ENCODE measurements around the gene LSM3. TPM values are rescaled to one million over a fixed set of nuclear protein-coding genes. Genes with fewer than 3 reads are reported as not detected.

Gene LSM3
- total RNA-seq, 2 experiments from 2014 or later: 12.4 to 21.9 TPM

DNA sequence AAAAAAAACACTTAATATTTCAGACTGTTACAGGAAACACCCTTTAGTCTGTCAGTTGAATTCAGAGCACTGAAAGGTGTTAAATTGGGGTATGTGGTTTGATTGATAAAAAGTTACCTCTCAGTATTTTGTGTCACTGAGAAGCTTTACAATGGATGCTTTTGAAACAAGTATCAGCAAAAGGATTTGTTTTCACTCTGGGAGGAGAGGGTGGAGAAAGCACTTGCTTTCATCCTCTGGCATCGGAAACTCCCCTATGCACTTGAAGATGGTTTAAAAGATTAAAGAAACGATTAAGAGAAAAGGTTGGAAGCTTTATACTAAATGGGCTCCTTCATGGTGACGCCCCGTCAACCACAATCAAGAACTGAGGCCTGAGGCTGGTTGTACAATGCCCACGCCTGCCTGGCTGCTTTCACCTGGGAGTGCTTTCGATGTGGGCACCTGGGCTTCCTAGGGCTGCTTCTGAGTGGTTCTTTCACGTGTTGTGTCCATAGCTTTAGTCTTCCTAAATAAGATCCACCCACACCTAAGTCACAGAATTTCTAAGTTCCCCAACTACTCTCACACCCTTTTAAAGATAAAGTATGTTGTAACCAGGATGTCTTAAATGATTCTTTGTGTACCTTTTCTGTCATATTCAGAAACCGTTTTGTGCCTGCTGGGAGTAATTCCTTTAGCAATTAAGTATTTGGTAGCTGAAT is 35.9 kb upstream of the LSM3 start:
- DNase-seq (ENCODE audit: low spot score): no peak
- TF ChIP-seq, protein P1, sequence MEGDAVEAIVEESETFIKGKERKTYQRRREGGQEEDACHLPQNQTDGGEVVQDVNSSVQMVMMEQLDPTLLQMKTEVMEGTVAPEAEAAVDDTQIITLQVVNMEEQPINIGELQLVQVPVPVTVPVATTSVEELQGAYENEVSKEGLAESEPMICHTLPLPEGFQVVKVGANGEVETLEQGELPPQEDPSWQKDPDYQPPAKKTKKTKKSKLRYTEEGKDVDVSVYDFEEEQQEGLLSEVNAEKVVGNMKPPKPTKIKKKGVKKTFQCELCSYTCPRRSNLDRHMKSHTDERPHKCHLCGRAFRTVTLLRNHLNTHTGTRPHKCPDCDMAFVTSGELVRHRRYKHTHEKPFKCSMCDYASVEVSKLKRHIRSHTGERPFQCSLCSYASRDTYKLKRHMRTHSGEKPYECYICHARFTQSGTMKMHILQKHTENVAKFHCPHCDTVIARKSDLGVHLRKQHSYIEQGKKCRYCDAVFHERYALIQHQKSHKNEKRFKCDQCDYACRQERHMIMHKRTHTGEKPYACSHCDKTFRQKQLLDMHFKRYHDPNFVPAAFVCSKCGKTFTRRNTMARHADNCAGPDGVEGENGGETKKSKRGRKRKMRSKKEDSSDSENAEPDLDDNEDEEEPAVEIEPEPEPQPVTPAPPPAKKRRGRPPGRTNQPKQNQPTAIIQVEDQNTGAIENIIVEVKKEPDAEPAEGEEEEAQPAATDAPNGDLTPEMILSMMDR (conservative IDR thresholded peaks at IDR 0.05; ENCODE audit: low read length): no peak
- TF ChIP-seq EZH2phosphoT487 (IDR thresholded peaks at IDR 0.05; ENCODE audit: borderline replicate concordance, low read depth, low read length): no peak
- POLR2A ChIA-PET: interaction anchor here (1.1 to 1.8 kb wide), 2 partner anchors 18 to 28 kb away, joined by 3 to 5 read pairs; partner anchors contain the start of genes CHCHD4 and TMEM43
- no peak overlapping the region for H3K4me3 ChIP-seq (ENCODE audit: low read depth, low read length, poor library complexity, severe bottlenecking)
- no peaks in the 10 kb centered on the region for H3K4me1 ChIP-seq (ENCODE audit: insufficient read depth, low read length, poor library complexity, severe bottlenecking)
- H2AFZ ChIP-seq (ENCODE audit: low read length): no peak overlapping the region
- no peak overlapping the region for H3K4me2 ChIP-seq (ENCODE audit: low read length)
- H3K79me2 ChIP-seq (ENCODE audit: insufficient read depth, low read depth, low read length): no peaks in the 10 kb centered on the region
- BruUV-seq (replicated peaks): TSS peak; percentile 81
- H4K20me1 ChIP-seq (ENCODE audit: insufficient read depth, low read length): 0 out of 2 replicates have a peak, but pooled peaks cover 3% of the 10 kb centered on the region
- no peaks in the 10 kb centered on the region for H3K9me2 ChIP-seq (ENCODE audit: insufficient read depth, low read length)
- H3K27ac ChIP-seq (ENCODE audit: low read depth, low read length, poor library complexity, severe bottlenecking): no peak overlapping the region
- intact Hi-C loops (cut with micrococcal nuclease; ENCODE audit: unreplicated experiment): no loop called here
- CTCF ChIA-PET (ENCODE audit: unreplicated experiment): no interaction called here
- peaks cover 33% of the 10 kb centered on the region for H3K36me3 ChIP-seq (ENCODE audit: insufficient read depth, low read length)
- H3K9me3 ChIP-seq (ENCODE audit: low read length): no peaks in the 10 kb centered on the region

DNA sequence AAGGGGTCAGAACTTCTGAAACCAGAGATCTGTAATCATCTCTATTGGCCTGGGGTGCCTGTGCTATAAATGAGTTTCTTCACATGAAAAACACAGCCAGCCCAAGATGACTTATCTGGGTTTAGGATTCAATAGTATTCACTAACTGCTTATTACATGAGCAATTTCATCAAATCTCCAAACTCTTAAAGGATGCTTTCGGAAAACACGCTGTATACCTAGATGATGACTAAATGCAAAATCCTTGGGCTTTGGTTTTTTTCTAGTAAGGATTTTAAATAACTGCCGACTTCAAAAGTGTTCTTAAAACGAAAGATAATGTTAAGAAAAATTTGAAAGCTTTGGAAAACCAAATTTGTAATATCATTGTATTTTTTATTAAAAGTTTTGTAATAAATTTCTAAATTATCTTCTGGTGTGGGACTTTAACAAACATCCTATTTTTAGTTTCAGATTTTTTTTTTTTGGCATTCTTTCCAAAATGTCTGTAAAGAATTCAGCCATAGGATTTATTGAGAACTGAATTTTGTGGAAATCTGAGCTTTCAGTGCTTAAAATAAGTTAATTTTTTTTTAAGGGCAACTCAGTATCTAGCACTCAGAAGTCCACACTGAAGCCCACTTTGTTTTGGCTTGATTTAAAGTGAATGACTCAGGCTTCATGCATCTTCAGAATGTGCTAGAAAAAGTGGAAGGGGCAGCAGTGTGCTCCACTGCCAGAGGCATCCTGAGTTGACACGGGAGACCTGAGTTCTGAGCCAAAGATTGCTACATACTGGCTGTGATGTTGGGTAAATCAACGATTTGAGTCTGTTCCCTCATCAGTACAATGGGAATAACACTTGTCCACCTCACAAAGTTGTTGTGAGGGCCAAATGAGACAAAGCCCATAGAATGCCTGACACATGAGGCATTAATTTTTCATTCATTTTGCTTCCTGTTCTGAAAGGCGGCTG is 35.1 kb upstream of the LSM3 start:
- H4K20me1 ChIP-seq (ENCODE audit: insufficient read depth, low read length): 0 out of 2 replicates have a peak, but pooled peaks cover 3% of the 10 kb centered on the region
- intact Hi-C loops (cut with micrococcal nuclease; ENCODE audit: unreplicated experiment): no loop called here
- ChIA-PET POLR2A (interaction anchor here (1.1 to 1.8 kb wide), 2 partner anchors 19 to 27 kb away, joined by 3 to 5 read pairs; partner anchors contain the start of genes CHCHD4 and TMEM43), CTCF (ENCODE audit: unreplicated experiment) (no interaction called here)
- no peaks in the 10 kb centered on the region for H3K9me2 ChIP-seq (ENCODE audit: insufficient read depth, low read length)
- H3K79me2 ChIP-seq (ENCODE audit: insufficient read depth, low read depth, low read length): no peaks in the 10 kb centered on the region
- H3K4me3 ChIP-seq (ENCODE audit: low read depth, low read length, poor library complexity, severe bottlenecking): no peak overlapping the region
- no peaks in the 10 kb centered on the region for H3K4me1 ChIP-seq (ENCODE audit: insufficient read depth, low read length, poor library complexity, severe bottlenecking)
- no TSS peak for BruUV-seq (replicated peaks)
- H3K36me3 ChIP-seq (ENCODE audit: insufficient read depth, low read length): peaks cover 33% of the 10 kb centered on the region
- DNase-seq (ENCODE audit: low spot score): no peak
- no peak overlapping the region for H2AFZ ChIP-seq (ENCODE audit: low read length)
- TF ChIP-seq, protein P1 (conservative IDR thresholded peaks at IDR 0.05; ENCODE audit: low read length): no peak
- no peak for TF ChIP-seq EZH2phosphoT487 (IDR thresholded peaks at IDR 0.05; ENCODE audit: borderline replicate concordance, low read depth, low read length)
- no peaks in the 10 kb centered on the region for H3K9me3 ChIP-seq (ENCODE audit: low read length)
- no peak overlapping the region for H3K4me2 ChIP-seq (ENCODE audit: low read length)
- H3K27ac ChIP-seq (ENCODE audit: low read depth, low read length, poor library complexity, severe bottlenecking): no peak overlapping the region
